ENCODE data around the gene KCNA2. TPM values are rescaled to one million over a fixed set of nuclear protein-coding genes. Genes with fewer than 3 reads are reported as not detected.

Gene KCNA2
- total RNA-seq, 4 donors from 2014 or later: 1.7 to 4.3 (median 2.7) TPM

GRCh38 chr1:110594456-110595352 lies 11.5 kb downstream of the KCNA2 start:
- H3K9me3 ChIP-seq: no peaks in the 10 kb centered on the region
- no peak for DNase-seq (ENCODE audit: extremely low spot score)
- intact Hi-C loops (cut with DNase I): no loop called here
- H3K27ac ChIP-seq (replicated peaks in 1 of 4): no peak overlapping the region
- no peak for TF ChIP-seq POLR2A (IDR thresholded peaks at IDR 0.05; ENCODE audit: low read depth)
- TF ChIP-seq EP300 (IDR thresholded peaks at IDR 0.05): no peak
- TF ChIP-seq POLR2AphosphoS5 (IDR thresholded peaks at IDR 0.05): no peak
- no peak for TF ChIP-seq CTCF (IDR thresholded peaks at IDR 0.05)
- no peaks in the 10 kb centered on the region for H3K36me3 ChIP-seq
- H3K4me1 ChIP-seq: peaks cover 0 to 5% (median 0%) of the 10 kb centered on the region in 4 donors
- 62% methylated on average over 7 of the region's 7 CpGs for WGBS
- H3K27me3 ChIP-seq: peaks cover 0 to 3% (median 0%) of the 10 kb centered on the region in 4 donors
- H3K4me3 ChIP-seq: no peak overlapping the region

DNA sequence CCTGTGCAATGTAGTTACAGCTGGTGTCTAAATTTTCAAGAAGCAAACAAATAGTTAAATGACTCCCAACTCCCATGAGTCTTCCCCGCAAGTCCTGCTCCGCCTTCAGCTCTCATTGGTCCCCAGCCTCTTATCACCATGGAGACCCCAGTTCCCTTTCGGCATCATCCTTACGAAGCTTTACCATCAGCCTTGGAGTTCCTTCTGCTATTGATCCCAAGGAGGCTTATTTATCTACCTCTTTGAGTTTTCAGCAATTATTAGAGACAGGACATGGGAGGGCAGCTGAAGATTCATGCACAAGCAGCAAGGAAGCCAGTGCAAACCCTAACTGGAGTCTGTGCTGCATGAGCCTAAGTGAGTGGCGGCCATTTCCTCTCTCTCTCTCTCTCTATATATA lies 12.3 kb downstream of the KCNA2 start:
- Histone ChIP-seq H3K4me1 (peaks cover 0 to 5% (median 0%) of the 10 kb centered on the region in 4 donors), H3K27ac (replicated peaks in 1 of 4) (no peak overlapping the region), H3K9me3 (no peaks in the 10 kb centered on the region), H3K4me3 (no peak overlapping the region), H3K27me3 (peaks cover 0 to 7% (median 0%) of the 10 kb centered on the region in 4 donors), H3K36me3 (no peaks in the 10 kb centered on the region)
- WGBS: 58% methylated on average over 5 of the region's 5 CpGs
- TF ChIP-seq POLR2A (IDR thresholded peaks at IDR 0.05; ENCODE audit: low read depth): no peak
- TF ChIP-seq CTCF (IDR thresholded peaks at IDR 0.05): no peak
- TF ChIP-seq EP300 (IDR thresholded peaks at IDR 0.05): no peak
- TF ChIP-seq POLR2AphosphoS5 (IDR thresholded peaks at IDR 0.05): no peak
- no peak for DNase-seq (ENCODE audit: extremely low spot score)
- intact Hi-C loops (cut with DNase I): no loop called here

DNA sequence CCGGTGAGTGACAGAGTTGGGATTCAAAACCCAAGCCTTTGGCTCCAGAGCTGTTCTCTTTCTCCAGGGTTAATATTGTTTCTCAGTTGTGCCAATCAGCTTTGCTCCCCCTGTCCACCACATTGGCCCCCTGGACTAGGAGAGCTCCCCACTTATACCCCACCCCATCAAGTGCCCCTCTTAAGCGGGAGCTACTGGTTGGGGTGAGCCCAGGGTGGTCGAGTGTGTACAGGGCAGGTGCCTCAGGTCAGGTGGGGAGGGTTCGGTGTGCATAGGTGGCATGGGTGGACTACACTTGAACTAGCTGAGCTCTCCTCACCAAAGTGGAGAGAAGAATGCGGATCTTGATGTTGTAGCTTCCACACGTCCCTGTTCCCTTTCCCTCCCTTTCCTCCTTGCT lies 14.2 kb downstream of the KCNA2 start:
- intact Hi-C loops (cut with DNase I): no loop called here
- WGBS: 75% methylated on average over 6 of the region's 6 CpGs
- H3K27ac ChIP-seq (replicated peaks in 1 of 4): no peak overlapping the region

GRCh38 chr1:110588991-110589390 lies 17.2 kb downstream of the KCNA2 start:
- no peak for DNase-seq (ENCODE audit: extremely low spot score)
- Histone ChIP-seq H3K9me3 (no peaks in the 10 kb centered on the region), H3K4me1 (no peaks in the 10 kb centered on the region), H3K36me3 (no peaks in the 10 kb centered on the region), H3K4me3 (no peak overlapping the region), H3K27ac (replicated peaks in 1 of 4) (no peak overlapping the region), H3K27me3 (peaks cover 0 to 14% (median 0%) of the 10 kb centered on the region in 4 donors)
- TF ChIP-seq EP300 (IDR thresholded peaks at IDR 0.05): no peak
- no peak for TF ChIP-seq POLR2A (IDR thresholded peaks at IDR 0.05; ENCODE audit: low read depth)
- TF ChIP-seq POLR2AphosphoS5 (IDR thresholded peaks at IDR 0.05): no peak
- TF ChIP-seq CTCF (IDR thresholded peaks at IDR 0.05): no peak
- WGBS: 66% methylated on average over 3 of the region's 3 CpGs
- intact Hi-C loops (cut with DNase I): no loop called here

More for the DNA sequence above, 14.2 kb downstream of the KCNA2 start:
- no peak overlapping the region for H3K4me3 ChIP-seq
- H3K9me3 ChIP-seq: no peaks in the 10 kb centered on the region
- H3K27me3 ChIP-seq: peaks cover 0 to 14% (median 0%) of the 10 kb centered on the region in 4 donors
- H3K36me3 ChIP-seq: no peaks in the 10 kb centered on the region
- TF ChIP-seq POLR2AphosphoS5 (IDR thresholded peaks at IDR 0.05) (no peak), POLR2A (IDR thresholded peaks at IDR 0.05; ENCODE audit: low read depth) (no peak), EP300 (IDR thresholded peaks at IDR 0.05) (no peak), CTCF (IDR thresholded peaks at IDR 0.05) (no peak)
- no peak for DNase-seq (ENCODE audit: extremely low spot score)
- H3K4me1 ChIP-seq: peaks cover 0 to 5% (median 0%) of the 10 kb centered on the region in 4 donors

Measured in esophagus muscularis mucosa (tissue), 4 donors.